ENCODE results near the gene FANCE.
A peak's percentile ranks its signal among the peaks of the same experiment; 100 is the strongest.
"Not testable (repeated sequence)": the region's sequence is repeated elsewhere in the genome, so short reads cannot be mapped to it uniquely, and the experiment has no call there.

Gene FANCE

DNA sequence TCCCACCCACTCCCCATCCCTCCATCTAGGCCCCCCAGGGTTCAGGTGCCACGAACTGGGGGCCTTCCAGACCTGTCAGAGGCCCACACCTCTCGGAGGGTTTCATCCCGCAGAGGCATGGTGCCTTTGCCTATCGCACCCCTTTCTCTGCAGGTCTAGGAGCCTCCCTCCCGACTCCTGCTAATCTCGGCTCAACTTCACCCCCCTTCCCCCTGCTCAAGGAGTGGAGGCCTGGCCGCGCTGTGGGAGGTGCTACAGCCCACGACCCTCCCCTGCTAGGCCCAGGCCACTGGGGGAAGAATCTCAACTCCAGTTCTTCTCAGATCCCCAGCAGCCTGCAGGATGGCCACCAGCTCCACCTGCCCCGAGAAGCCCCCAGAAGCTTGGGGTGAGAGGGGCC is 60.6 kb downstream of the FANCE start, which contains the start of gene TULP1:
Gene TULP1 (minus strand): TSS at position 157 of the 400 bp plus-strand sequence. CDS start 38 bp downstream, at position 119.
- peak within 1 kb of the TSS; percentile 14 for H3K4me3 ChIP-seq (ENCODE audit: low read depth, low read length)
- TF ChIP-seq, protein P1, sequence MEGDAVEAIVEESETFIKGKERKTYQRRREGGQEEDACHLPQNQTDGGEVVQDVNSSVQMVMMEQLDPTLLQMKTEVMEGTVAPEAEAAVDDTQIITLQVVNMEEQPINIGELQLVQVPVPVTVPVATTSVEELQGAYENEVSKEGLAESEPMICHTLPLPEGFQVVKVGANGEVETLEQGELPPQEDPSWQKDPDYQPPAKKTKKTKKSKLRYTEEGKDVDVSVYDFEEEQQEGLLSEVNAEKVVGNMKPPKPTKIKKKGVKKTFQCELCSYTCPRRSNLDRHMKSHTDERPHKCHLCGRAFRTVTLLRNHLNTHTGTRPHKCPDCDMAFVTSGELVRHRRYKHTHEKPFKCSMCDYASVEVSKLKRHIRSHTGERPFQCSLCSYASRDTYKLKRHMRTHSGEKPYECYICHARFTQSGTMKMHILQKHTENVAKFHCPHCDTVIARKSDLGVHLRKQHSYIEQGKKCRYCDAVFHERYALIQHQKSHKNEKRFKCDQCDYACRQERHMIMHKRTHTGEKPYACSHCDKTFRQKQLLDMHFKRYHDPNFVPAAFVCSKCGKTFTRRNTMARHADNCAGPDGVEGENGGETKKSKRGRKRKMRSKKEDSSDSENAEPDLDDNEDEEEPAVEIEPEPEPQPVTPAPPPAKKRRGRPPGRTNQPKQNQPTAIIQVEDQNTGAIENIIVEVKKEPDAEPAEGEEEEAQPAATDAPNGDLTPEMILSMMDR (conservative IDR thresholded peaks at IDR 0.05; ENCODE audit: low read depth, low read length): no peak
- no peak for DNase-seq (ENCODE audit: low read depth)

DNA sequence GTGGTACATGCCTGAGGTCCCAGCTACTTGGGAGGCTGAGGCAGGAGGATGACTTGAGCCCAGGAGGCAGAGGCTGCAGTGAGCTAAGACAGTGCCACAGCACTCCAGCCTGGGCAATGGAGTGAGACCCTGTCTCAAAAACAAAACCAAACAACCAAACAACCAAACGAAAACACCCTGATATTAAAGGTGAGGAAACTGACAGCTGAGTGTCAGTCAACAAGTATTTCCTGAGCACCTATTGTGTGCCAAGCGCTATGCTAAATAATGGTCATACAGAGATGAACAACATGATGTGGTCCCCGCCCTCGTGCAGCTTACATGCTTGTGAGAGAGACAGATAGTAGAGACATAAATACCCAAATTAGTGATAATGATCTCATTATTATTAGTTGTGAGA is 62.4 kb downstream of the FANCE start:
- TF ChIP-seq, protein P1 (conservative IDR thresholded peaks at IDR 0.05; ENCODE audit: low read depth, low read length): no peak

DNA sequence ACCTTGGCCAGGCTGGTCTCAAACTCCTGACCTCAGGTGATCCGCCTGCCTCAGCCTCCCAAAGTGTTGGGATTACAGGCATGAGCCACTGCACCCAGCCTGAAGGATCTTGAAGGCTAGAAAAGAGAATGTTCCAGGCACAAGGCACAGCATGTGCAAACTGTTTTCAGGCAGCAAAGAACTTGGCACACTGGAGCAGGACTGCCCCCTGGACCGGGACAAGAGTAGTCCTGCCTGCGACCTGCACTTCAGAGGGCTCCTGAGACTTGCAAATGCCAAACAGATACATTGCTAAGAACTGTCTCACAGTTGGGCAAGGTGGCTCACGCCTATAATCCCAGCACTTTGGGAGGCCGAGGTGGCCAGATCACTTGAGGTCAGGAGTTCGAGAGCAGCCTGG is 63.8 kb downstream of the FANCE start:
- not testable (repeated sequence) for DNase-seq (ENCODE audit: low read depth); H3K4me3 ChIP-seq (ENCODE audit: low read depth, low read length)

More for the DNA sequence above, 62.4 kb downstream of the FANCE start:
- no peak for DNase-seq (ENCODE audit: low read depth)
- H3K4me3 ChIP-seq (ENCODE audit: low read depth, low read length): no peak overlapping the region
